Stimulated activated CD4-positive, alpha-beta T cell treated with anti-CD3 and anti-CD28 coated beads, TNF-alpha, amount 100 ng/mL, for 1 hour (primary cell): ENCODE results near the gene TMEM94.
"Not testable (repeated sequence)": the region's sequence is repeated elsewhere in the genome, so short reads cannot be mapped to it uniquely, and the experiment has no call there.

Source experiments
- DNase-seq, 3 donors: peaks; one replicate each; pipeline ENCODE4 v3.0.0-alpha.2; 2020; ENCODE audit warnings: low read depth in 3 of 3, low spot score in 1 of 3

Gene TMEM94

DNA sequence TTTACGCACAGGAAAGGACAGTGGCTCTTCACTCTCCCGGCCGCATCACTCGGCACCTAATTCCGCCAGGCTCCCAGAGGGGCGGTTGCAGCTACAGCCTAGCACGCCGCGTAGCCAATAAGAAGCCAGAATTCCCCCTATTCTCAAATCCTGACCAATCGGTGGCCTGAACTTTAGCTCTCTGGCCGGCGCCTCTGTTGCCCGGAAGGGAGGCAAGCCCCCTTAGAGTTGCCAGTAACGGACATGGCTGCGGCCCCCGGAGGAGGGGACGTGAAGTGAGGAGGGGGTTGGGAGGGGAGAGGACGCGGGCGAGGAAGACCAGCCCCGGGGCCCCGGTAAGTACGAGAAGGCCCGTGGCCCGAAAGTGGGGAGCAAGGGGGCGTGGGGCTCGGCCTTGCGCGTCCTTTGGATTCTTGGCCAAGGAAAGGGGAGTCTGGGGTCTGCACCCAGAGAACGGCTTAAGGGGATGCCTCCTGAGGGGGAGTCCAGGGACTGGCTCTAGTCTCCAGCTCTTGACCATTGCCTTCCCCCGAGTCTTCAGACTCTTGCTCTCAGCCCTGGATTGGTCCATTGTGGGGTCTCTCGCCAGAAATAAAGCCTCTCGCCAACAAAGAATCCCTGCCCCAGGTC, at the start of gene TMEM94:
TMEM94 (plus strand) TSS at position 219 of the 630 bp plus-strand sequence. CDS start 15,271 bp downstream, outside the sequence.
- DNase-seq, result peak; percentile 66 to 82 (median 80)

DNA sequence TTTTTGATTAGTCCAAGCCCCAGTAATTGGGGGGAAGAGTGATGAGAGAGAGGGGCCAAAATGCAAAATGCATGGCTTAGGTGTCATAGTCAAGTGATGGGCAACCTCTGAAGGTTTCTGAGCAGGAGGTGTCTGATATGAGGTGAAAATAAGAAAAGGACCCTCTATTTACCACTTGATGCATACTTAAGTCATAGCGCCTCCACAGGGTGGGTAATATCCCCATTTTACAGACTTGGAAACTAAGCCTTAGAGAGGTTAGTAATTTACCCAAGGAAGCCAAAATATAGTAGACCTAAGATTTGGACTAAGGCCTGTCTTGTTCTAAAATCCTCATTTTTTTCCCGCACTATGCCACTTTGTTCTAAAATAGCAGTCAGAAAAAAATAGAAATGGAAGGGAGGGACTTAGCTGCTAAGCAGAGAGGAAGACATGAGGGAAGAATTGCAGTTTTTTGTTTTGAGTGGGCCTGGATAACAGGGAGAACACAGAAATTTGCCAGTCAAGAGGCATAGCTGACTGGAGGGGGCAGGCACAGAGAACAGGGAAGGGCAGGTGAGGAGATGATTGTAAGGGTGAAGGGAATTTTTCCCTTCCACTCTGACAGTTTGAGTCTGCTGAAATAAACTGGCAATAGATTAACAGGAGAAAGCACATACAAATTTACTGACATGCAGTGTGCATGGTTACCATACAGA, 48.6 kb upstream of the TMEM94 start:
- DNase-seq, result no peak

DNA sequence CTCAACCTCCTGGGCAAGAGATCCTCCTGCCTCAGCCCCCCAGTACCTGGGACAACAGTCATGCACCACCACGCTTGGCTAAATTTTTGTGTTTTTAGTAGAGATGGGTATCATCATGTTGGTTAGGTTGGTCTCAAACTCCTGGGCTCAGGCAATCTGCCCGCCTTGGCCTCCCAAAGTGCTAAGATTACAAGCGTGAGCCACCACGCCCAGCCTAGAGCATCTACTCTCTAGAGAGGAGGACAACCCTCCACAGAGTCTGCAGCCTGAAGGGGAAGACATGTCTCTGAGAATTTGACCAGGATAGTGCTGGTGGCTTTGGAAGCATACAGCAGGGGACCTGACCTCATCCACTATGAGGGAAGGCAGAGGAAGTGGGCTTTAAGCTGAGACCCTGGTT, 46.3 kb upstream of the TMEM94 start:
- no peak for DNase-seq

DNA sequence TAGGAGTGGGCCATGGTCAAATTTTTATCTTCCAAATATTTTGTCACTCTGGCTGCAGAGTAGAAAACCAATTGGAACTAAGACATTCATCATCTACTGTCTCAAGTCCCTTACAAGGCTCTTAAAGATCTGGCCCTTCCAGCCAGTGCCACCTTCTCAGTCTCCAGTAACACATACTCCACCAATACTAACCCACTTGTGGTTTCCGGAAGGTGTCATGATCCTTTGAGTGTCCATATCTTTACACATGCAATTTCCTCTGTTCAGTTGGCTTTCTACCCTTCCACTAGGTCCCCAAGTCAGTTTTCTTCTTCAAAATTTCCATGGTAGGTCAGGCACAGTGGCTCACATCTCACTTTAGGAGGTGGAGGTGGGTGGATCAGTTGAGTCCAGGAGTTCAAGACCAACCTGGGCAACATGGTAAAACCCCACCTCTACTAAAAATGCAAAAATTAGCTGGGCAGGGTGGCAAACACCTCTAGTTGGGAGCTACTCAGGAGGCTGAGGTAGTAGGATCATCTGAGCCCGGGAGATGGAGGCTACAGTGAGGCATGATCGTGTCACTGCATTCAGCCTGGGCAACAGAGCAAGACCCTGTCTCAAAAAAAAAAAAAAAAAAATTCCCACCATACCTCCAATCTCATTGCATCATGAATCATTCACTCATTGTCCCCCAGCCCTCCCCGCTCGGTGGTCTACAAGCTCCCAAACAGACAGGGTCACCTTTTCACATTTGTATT, 44.9 kb upstream of the TMEM94 start:
- DNase-seq, result no peak

DNA sequence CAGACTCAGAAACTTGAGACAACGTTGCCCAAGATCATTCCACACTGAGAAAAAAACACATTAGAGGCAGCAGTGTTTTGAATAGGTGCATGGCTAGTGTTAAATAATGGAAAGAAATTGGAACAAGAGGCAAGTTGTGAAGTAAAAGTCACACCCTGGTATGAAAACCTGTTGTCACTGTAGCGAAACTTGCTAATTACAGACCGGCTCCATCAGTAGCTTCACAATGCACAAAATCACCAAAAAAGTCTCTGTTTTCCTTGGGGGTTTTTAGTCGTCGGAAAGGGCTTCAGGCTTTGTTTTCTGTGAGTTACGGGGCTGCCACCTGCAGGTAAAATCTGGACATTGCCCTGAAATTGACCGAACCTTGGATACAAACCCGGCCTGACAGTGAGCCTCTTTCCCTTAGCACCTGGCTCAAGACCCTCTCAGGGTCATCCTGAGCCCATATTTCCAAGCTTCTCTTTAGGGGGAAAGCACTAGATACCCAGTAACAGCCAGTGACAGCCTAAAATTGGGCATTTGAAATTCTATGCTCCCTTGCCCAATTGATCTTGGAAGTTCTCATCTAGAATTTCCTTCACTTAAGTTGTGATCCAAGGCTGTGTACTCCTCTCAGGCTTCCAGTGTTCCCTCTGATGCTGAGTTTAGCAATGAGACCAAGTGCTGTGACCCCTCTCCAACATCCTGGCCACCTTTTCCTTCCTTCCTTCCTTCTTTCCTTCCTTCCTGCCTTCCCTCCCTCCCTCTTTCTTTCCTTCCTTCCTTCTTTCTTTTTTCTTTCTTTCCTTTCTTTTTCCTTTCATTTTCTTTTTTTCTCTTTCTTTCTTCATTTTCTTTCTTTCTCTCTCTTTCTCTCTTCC, 43.7 kb upstream of the TMEM94 start:
- peak in 2 of 3 donors; percentile 45 to 62 for DNase-seq

DNA sequence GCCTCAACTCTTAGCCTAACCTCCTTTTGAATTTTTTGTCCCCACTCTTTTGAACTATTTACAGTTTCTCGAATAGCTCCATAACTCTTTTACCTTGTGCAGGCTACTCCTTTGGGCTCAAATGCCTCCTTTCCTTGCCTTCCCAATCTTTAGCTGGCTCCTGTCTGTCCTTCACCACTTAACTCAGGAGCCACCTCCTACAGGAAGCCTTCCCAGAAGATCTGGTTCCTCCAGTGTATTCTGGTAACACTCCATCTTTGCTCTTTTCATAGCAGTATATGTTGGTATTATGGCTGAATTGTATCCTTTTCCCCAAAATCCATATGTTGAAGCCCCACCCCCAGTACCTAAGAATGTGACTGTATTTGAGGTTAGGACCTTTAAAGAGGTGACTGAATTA, 41.9 kb upstream of the TMEM94 start:
- no peak for DNase-seq

DNA sequence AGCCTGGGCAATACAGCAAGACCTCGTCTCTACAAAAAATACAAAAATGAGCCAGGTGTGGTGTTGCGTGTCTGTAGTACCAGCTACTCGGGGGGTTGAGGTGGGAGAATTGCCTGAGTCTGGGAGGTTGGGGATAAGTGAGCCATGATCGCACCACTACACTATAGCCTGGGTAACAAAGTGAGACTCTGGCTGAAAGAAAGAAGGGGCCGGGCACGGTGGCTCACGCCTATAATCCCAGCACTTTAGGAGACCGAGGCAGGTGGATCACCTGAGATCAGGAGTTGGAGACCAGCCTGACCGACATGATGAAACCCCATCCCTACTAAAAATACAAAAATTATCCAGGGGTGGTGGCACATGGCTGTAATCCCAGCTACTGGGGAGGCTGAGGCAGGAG, 40.4 kb upstream of the TMEM94 start:
- DNase-seq, result no peak

DNA sequence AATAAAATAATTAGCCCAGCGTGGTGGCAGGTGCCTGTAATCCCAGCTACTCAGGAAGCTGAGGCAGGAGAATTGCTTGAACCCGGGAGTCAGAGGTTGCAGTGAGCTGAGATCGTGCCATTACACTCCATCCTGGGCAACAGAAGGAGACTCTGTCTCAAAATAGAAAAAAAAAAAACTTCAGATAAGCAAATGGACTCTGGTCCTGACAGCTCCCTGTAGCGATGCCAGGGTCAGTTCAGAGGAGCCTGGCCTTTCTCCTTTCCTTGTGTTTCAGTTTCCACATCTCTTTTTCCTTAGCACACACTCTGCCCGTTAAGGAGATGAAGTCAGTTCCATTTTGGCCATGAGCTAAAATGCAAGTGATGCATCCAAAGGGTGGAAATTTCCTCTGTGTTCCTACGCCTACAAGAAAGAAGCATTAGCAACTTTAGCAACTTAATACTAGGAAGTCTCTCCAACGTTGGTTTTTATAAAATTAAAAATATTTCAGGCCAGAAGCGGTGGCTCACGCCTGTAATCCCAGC, 39.3 kb upstream of the TMEM94 start:
- DNase-seq, result no peak

DNA sequence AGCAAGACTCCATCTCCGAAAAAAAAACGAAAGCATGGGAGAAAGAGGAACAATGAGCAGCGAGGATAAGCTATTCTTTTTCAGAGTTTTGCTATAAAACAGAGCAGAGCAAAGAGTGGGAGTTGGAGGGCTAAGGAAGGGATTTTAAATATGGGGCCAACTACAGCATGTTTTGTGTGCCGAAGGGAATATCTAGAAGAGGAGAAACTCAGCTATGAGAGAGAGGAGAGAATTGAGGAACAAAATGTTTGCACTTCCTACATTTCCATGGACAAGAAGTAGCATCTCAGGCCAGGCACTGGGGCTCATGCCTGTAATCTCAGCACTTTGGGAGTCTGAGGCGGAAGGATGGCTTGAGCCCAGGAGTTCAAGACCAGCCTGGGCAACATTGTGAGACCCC, 37.9 kb upstream of the TMEM94 start:
- no peak for DNase-seq

DNA sequence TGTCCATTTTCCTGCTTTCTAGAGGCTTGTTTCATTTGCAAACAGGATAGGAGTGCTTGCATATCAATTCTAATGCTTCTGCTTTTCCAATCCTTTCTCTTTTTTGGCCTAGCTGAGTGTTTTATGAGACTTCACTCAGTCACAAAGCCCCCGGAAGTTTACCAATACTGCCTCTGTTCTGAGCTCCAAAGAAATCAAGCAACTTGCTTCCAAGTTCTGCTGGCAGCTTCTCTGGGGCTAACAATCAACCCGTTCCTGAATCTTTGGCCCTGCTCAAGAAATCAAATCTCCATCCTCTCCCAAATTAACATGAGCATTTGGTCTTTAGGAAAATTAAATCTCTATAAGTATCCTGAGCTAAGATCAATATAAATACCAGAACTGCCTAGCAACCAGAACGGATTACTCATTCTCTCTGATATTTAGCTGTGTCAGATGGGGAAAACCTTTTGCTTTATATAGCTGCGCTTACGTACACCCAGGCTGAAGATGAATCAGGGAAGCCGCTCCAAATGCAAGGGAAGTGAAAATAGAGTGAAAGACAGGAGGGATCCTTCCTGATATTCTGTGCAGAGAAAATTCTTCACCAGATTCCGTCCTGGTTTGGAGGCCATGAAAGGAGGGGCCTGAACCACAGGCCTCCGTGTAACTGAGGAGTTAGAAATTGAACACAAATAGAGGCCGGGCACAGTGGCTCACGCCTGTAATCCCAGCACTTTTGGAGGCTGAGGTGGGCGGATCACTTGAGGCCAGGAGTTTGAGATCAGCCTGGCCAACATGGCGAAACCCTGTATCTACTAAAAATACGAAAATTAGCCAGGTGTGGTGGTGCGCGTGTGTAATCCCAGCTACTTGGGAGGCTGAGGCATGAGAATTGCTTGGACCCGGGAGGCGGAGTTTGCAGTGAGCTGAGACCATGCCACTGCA, 27.6 kb upstream of the TMEM94 start:
- DNase-seq, result no peak

DNA sequence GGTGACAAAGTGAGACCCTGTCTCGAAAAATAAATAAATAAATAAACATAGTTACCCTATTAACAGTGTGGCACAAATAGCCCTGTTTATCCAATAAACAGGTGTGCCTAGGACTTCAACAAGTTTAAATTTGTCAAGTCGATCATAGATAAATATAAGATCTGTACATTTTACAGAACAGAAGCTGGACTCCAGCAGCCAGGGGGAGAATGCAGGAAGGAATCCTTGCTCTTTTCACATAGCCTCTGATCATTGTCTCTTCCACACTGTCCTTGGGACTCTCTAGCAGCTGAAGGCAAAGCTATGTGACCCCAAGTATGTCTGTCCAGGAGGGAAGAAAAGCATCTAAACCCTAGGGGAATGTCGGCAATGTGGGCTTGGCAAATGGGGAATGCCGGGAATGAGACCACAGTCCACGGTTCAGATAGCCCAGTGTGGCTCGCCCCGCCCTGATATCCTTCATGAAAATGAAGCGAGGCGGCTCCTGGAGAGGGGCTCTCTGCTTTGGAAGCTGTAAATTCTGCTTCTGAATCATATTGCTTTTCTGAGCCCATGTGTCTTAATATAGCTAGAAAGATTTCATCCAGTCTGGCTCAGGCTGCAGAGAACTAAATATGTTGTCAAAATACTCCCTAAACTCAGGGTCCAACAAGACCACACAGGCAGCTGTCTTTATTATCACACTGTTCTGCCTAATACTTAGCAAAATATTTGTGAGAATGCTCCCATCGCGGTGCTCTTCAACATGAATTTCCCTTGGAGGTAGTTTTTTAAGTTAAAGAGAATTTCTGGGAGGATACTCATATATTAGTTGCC, 26.1 kb upstream of the TMEM94 start:
- DNase-seq, result no peak

DNA sequence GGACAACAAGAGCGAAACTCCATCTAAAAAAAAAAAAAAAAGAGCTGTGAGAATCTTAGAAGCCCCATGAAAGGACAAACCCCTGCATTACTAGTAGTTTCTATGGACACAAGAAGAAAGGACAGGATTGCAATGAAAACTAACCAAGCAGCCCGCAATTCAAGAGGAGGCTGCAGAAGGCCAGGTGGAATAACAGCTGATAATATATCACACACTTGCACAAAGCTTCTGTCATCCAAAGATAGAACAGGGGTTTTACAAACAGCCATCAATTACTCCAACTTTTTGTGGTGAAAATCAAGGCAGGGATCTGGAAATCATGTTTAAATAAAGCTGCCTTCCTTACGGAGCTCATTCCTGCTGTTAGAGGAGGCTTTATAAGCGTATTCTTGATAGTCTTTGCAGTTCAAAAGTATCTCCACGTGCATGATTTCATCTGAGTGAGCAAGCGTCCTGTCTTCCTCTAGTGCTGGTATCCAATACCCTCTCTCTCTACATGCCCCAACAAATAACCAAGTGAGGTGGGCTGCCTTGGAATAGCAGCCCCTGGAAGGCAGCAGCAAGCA, 23.1 kb upstream of the TMEM94 start:
- DNase-seq, result no peak

DNA sequence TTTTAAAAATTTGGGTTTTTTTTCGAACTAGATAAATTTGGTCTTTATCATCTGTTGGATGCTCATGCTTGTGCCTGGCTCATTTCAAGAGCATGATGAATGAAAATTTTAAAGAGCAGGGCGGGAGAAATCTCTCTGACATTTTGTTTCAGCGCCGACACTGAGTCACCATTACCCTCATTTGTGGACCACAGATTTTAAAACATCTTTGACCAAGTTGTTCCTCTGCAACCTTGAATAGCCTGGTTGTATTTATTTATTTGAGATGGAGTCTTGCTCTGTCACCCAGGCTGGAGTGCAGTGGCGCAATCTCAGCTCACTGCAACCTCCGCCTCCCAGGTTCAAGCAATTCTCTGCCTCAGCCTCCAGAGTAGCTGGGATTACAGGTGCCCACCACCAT, 22.0 kb upstream of the TMEM94 start:
- not testable (repeated sequence) for DNase-seq

DNA sequence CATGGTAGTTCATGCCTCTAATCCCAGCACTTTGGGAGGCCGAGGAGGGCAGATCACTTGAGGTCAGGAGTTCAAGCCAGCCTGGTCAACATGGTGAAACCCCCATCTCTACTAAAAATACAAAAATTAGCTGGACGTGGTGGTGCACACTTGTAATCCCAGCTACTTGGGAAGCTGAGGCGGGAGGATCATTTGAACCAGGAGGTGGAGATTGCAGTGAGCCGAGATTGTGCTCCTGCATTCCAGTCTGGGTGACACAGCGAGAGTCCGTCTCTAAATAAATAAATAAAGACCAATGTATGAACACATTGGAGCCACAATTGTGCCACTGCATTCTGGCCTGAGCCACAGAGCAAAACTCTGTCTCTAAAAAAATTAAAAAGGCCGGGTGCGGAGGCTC, 19.0 kb upstream of the TMEM94 start:
- not testable (repeated sequence) for DNase-seq

DNA sequence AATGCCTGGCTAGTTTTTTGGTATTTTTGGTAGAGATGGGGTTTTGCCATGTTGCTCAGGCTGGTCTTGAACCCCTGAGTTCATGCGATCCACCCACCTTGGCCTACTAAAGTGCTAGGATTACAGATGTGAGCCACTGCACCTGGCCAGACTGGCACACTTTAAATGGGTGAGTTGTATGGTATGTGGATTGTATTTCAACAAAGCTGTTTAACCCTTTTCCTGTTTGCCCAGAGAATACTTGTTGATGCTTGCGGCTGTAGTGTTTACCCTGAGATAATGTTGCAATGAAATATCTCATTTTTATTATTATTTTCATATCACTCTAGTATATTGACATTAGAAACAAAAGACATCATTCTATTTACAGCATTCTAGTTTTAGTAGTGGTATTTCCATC, 17.1 kb upstream of the TMEM94 start:
- no peak for DNase-seq

DNA sequence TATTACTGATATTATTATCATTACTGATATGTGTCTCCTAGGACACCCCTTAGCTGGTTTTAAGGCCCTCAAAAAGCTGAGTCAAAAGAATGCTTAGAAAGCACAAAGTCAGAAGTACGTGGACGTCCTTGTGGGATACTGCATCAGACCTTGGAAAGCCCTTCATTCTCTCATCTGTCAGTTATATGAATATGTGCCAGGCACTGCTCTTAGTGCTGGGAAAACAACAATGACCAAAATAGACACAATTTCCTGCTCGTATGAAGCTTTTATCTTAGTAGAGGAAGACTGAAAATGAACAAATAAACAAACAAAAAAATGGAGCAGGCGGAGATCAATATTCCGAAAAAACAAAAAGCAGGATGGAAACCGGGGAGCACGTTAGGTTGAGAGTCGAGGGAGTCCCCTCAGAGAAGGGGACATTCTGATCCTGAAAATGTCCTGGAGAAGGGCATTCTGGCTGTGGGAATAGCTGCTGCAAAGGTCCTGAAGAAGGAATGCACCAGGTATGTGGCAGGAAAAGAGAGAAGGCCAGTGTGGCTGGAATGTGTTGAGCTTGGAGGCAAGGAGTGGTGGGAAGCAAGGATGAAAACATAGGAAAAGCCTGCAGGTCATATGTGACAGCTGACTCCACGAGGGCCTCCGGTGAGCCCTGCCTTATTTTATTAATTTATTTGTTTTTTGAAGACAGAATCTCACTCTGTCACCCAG, 15.5 kb upstream of the TMEM94 start:
- no peak for DNase-seq

DNA sequence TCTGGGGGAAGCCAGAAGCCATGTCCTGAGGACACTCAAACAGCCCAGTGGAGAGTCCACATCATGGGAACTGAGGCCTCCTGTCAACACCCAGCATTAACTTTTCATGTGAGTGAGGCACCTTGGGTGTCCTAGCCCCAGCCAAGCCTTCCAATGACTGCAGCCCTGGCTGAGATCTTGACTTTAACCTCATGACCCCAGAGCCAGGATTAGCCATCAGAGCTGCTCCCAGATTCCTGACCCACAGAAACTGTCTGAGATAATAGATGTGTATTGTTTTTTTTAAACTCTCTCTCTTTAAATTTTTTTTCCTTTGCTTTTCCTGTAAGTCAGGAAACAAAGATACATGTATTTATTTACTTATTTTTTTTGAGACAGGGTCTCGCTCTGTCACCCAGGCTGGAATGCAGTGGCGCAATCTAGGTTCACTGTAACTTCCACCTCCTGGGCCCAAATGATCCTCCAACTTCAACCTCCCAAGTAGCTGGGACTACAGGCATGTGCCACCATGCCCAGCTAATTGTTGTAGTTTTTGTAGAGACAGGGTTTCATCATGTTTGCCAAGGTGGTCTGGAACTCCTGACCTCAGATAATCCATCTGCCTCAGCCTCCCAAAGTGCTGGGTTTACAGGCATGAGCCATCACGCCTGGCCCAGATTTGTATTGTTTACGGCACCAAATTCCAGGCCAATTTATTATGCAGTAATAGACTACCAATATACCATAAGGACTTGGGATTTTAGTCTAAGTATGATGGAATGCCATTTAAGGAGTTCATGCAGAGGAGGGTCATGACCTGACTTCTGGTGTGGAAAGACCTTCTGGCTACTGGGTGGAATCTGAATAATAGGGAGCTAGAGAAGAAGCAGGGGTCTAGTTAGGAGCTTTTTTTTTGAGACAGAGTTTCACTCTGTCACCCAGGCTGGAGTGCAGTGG, 14.0 kb upstream of the TMEM94 start:
- DNase-seq, result no peak
